Naive thymus-derived CD8-positive, alpha-beta T cell (primary cell): Measurements from ENCODE around the gene TET1. TPM values are rescaled to one million over a fixed set of nuclear protein-coding genes. Genes with fewer than 3 reads are reported as not detected.
"Not testable (repeated sequence)": the region's sequence is repeated elsewhere in the genome, so short reads cannot be mapped to it uniquely, and the experiment has no call there.

ENCODE experiments used
- ATAC-seq, 2 donors: fragments of 150-1000 bp; cut with Tn5 transposase in 1 of 2; sonication (Bioruptor Pico), chemical (Tn5 transposase) in 1 of 2; 1 replicate in 1 of 2; 2 replicates in 1 of 2; pipeline ENCODE4 v1.10.0; 2021; ENCODE audit warnings: mild to moderate bottlenecking in 2 of 2, moderate library complexity in 2 of 2
- POLR2A ChIA-PET: fragments of 350-600 bp; sonication (Branson Sonifier 250); formaldehyde crosslinking; loops from one replicate; lab custom pipeline; 2021; ENCODE audit warnings: antibody characterized with exemption; lab: Charles Lee
- DNase-seq, 10 donors: peaks; one replicate each; pipeline versions ENCODE4 v3.0.0 to v3.0.0-alpha.2; 2020 to 2022
- H3K27ac Mint-ChIP-seq, 10 donors: one replicate each; pipeline ENCODE4 v1.8.0; 2020 to 2022; ENCODE audit warnings: mild to moderate bottlenecking in 10 of 10, mixed read lengths in 10 of 10, moderate library complexity in 4 of 10, inconsistent platforms in 1 of 10
- H3K27me3 Mint-ChIP-seq, 5 donors: one replicate each; pipeline ENCODE4 v1.8.0; 2021 to 2022; ENCODE audit warnings: mixed read lengths in 5 of 5
- H3K36me3 Mint-ChIP-seq, 3 donors: one replicate each; pipeline ENCODE4 v1.8.0; 2020 to 2022; ENCODE audit warnings: mixed read lengths in 3 of 3, mild to moderate bottlenecking in 2 of 3, inconsistent platforms in 1 of 3
- H3K4me1 Mint-ChIP-seq, 4 donors: one replicate each; pipeline ENCODE4 v1.8.0; 2021 to 2022; ENCODE audit warnings: mixed read lengths in 4 of 4
- H3K4me3 Mint-ChIP-seq, 10 donors: one replicate each; pipeline ENCODE4 v1.8.0; 2020 to 2022; ENCODE audit warnings: mild to moderate bottlenecking in 10 of 10, mixed read lengths in 10 of 10, moderate library complexity in 6 of 10, inconsistent platforms in 1 of 10
- H3K9me3 Mint-ChIP-seq, 9 donors: one replicate each; pipeline ENCODE4 v1.8.0; 2020 to 2022; ENCODE audit warnings: mixed read lengths in 9 of 9, mild to moderate bottlenecking in 3 of 9, inconsistent platforms in 1 of 9, moderate library complexity in 1 of 9
- polyA plus RNA-seq, 3 donors: library from polyadenylated mRNA; unstranded; fragments of 300-500 nt; fragmentation: Illumina TruSeq; gene quantifications; one replicate each; pipeline ENCODE4 v1.2.3, GENCODE V29; 2021
- total RNA-seq, 8 experiments: library from RNA in 2 of 8; stranded (reverse) in 2 of 8; gene quantifications; one replicate each; pipeline ENCODE4 v1.2.3 and lab custom pipeline; 2021 to 2026

Gene TET1
- total and polyA plus RNA-seq, 5 experiments from 2014 or later = 1.5 to 3.2 (median 2.0) TPM

DNA sequence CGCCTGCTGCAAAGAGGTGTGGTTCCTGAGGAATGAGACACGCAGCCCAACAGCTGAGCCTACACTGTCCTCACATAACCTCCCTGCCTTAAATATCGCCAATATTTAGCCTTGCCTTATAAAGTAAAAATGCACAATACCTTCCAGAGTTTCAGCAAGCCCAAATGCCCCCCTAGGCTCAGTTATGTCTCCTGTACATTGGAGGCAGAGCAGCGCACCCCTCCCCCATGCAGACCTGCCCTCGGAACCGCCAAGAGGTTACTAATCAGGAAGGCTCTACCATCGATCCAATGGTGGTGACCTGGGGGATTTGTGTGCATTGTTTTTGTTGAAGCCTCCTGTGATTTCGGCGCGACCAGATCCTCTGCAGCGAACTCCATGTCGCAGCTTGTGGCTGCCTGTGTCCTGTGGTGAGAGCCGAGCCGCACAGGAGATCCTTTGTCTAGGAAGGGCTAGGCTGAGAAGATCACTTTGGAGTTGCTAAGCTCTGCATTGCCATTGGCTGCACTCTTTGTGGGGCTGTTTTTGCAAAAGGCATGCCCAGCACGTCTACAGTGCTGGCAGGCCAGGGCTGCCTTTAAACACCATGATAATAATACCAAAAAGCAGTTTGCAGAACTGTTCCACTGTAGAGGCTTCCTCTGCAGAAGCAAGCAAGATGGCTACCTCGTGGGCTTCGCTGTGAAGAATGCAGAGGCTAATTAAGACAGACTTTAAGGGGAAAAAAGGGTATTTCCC, 40.1 kb downstream of the TET1 start:
- Mint-ChIP-seq H3K4me3 (peak overlapping the region; percentile 86 to 95 (median 94)), H3K4me1 (peaks cover 23 to 51% (median 41%) of the 10 kb centered on the region in 4 donors)
- peak; percentile 27 to 74 (median 48) for DNase-seq

GRCh38 chr10:68601501-68602265, 41.5 kb downstream of the TET1 start:
- DNase-seq = no peak
- Mint-ChIP-seq H3K36me3 (peaks cover 0 to 23% (median 21%) of the 10 kb centered on the region in 3 donors), H3K27me3 (no peaks in the 10 kb centered on the region), H3K4me1 (peaks cover 23 to 51% (median 41%) of the 10 kb centered on the region in 4 donors), H3K27ac (peak overlapping the region in 8 of 10 donors; percentile 18 to 93 (median 66)), H3K4me3 (peak overlapping the region; percentile 86 to 95 (median 94)), H3K9me3 (no peaks in the 10 kb centered on the region)
- POLR2A ChIA-PET = interaction anchor here (0.5 to 0.9 kb wide), 4 partner anchors 9 to 114 kb away, joined by 3 to 6 read pairs (median 4); no protein-coding TSS in a partner anchor
- no peak for ATAC-seq

More for the DNA sequence above, 40.1 kb downstream of the TET1 start:
- POLR2A ChIA-PET = interaction anchor here (0.5 to 1.4 kb wide), 11 partner anchors 9 to 268 kb away, joined by 3 to 4 read pairs (median 3); partner anchors contain the start of genes CCAR1, HNRNPH3 and TET1
- no peaks in the 10 kb centered on the region for H3K27me3 Mint-ChIP-seq
- peak overlapping the region; percentile 84 to 95 (median 92) for H3K27ac Mint-ChIP-seq
- ATAC-seq = peak; percentile 94 to 95
- H3K9me3 Mint-ChIP-seq = no peaks in the 10 kb centered on the region
- H3K36me3 Mint-ChIP-seq = peaks cover 0 to 20% (median 18%) of the 10 kb centered on the region in 3 donors

DNA sequence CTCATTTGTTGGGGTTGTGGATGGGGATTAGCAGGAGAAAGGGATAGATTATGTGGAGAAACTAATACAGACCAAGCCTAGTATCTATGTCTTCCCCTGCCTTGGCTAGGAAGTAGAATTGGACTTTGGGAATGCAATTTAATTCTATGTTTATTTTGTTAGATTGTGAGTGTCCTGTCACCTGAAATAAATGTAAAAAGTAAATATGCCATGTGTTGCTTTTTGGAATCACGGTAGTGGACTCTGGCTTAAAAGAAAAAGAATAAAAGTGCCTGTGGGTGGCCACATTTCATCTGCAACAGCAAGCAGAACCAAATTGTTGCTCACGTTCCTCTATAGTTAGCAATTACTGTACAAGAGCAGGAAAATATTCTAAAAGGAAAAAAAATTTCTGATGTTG, 42.3 kb downstream of the TET1 start:
- Mint-ChIP-seq H3K4me1 (peaks cover 23 to 51% (median 41%) of the 10 kb centered on the region in 4 donors), H3K9me3 (no peaks in the 10 kb centered on the region), H3K27ac (peak overlapping the region in 3 of 10 donors; percentile 35 to 93 (median 46)), H3K4me3 (peak overlapping the region in 9 of 10 donors; percentile 43 to 95 (median 60)), H3K36me3 (peaks cover 0 to 23% (median 21%) of the 10 kb centered on the region in 3 donors), H3K27me3 (no peaks in the 10 kb centered on the region)
- ATAC-seq (no peak), DNase-seq (no peak)
- POLR2A ChIA-PET = no interaction called here

DNA sequence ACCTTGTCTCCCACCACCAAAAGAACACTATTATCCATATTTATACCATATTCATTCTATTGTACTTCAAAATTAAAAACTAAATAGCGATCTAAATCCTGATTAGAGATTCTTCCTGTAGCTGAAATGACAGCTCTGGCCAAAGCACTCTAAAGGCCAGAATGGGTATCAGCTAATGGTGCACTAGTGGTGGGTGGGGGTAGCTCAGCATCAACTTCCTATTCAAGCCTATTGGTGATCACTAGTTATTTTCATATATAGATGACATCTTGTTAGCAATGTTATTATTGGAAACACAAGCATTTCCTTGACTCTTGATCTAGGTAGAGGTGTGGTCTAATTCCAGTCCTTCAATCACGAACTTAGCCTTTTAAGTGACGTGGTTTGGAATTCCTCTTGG, 43.6 kb downstream of the TET1 start:
- Mint-ChIP-seq H3K36me3 (peaks cover 0 to 23% (median 22%) of the 10 kb centered on the region in 3 donors), H3K9me3 (no peaks in the 10 kb centered on the region), H3K27me3 (no peaks in the 10 kb centered on the region), H3K4me3 (no peak overlapping the region), H3K4me1 (peaks cover 23 to 51% (median 40%) of the 10 kb centered on the region in 4 donors), H3K27ac (peak overlapping the region in 1 of 10 donors; percentile 20)
- no peak for DNase-seq
- POLR2A ChIA-PET = interaction anchor here (0.6 kb wide), 1 partner anchor 18 kb away, joined by 3 read pairs; no protein-coding TSS in a partner anchor
- no peak for ATAC-seq

DNA sequence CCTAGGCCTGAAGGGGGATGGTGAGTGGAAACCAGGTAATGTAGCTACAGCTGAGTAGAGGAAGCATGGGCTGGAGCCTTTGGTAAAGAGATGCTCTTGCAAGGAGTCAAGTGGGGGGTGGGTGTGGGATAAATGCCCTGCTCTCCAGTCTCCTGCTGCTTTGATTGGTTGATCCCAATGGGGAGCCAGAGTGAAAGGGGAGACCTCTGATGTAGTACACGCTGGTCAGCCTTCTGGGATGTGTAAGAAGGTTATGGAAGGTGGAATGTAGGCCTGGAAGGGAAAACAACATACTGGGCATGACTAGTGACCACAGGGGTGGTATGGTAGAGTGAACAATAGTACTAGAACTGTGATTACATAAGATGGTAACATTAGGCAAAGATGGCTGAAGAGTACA, 44.3 kb downstream of the TET1 start:
- no peak overlapping the region for H3K4me3 Mint-ChIP-seq
- no peak for DNase-seq
- H3K36me3 Mint-ChIP-seq = peaks cover 0 to 24% (median 23%) of the 10 kb centered on the region in 3 donors
- no peaks in the 10 kb centered on the region for H3K27me3 Mint-ChIP-seq
- H3K9me3 Mint-ChIP-seq = no peaks in the 10 kb centered on the region
- peaks cover 23 to 49% (median 40%) of the 10 kb centered on the region in 4 donors for H3K4me1 Mint-ChIP-seq
- no peak for ATAC-seq
- H3K27ac Mint-ChIP-seq = no peak overlapping the region
- POLR2A ChIA-PET = interaction anchor here (0.6 kb wide), 1 partner anchor 18 kb away, joined by 3 read pairs; no protein-coding TSS in a partner anchor

DNA sequence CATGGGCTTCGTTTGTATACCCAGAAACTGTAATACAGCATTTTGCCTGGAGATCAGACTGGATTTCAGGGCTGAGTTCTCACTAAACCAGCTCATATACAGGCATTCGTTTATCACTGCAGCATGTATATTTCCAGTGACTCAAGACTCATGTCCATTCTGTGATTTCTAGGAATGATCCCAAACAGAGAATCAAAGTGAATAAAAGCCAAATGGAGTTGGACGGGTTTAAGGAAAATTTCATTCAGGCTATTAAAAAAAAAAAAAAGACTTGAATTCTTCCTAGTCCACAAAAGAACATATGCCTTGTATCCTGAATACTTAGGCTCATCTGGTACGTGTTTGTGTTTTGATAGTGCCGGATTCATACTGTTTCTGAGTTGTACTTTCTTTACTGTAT, 46.8 kb downstream of the TET1 start:
- Mint-ChIP-seq H3K9me3 (no peaks in the 10 kb centered on the region), H3K27me3 (no peaks in the 10 kb centered on the region), H3K36me3 (peaks cover 0 to 24% (median 23%) of the 10 kb centered on the region in 3 donors), H3K4me3 (no peak overlapping the region), H3K4me1 (peaks cover 13 to 27% (median 18%) of the 10 kb centered on the region in 4 donors), H3K27ac (no peak overlapping the region)
- ATAC-seq (no peak), DNase-seq (no peak)
- POLR2A ChIA-PET = interaction anchor here (0.7 kb wide), 1 partner anchor 735 kb away, joined by 3 read pairs; no protein-coding TSS in a partner anchor

DNA sequence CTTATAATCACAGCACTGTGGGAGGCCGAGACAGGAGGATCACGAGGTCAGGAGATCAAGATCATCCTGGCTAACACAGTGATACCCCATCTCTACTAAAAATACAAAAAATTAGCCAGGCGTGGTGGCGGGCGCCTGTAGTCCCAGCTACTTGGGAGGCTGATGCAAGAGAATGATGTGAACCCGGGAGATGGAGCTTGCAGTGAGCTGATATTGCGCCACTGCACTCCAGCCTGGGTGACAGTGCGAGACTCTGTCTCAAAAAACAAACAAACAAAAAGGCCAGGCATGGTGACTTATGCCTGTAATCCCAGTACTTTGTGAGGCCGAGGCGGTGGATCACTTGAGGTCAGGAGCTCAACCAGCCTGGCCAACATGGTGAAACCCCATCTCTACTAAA, 49.9 kb downstream of the TET1 start:
- POLR2A ChIA-PET = interaction anchor here (1.0 kb wide), 1 partner anchor 9 kb away, joined by 4 read pairs; no protein-coding TSS in a partner anchor

GRCh38 chr10:68611227-68611626, 51.1 kb downstream of the TET1 start:
- ATAC-seq = no peak
- H3K27me3 Mint-ChIP-seq = no peaks in the 10 kb centered on the region
- H3K36me3 Mint-ChIP-seq = peaks cover 0 to 8% (median 4%) of the 10 kb centered on the region in 3 donors
- peaks cover 0 to 2% (median 0%) of the 10 kb centered on the region in 4 donors for H3K4me1 Mint-ChIP-seq
- POLR2A ChIA-PET = interaction anchor here (1.0 kb wide), 1 partner anchor 11 kb away, joined by 4 read pairs; no protein-coding TSS in a partner anchor
- H3K27ac Mint-ChIP-seq = peak overlapping the region in 1 of 10 donors; percentile 31
- no peaks in the 10 kb centered on the region for H3K9me3 Mint-ChIP-seq
- no peak overlapping the region for H3K4me3 Mint-ChIP-seq
- no peak for DNase-seq

More for the DNA sequence above, 49.9 kb downstream of the TET1 start:
- not testable (repeated sequence) for H3K9me3 Mint-ChIP-seq, H3K4me3 Mint-ChIP-seq, H3K4me1 Mint-ChIP-seq, DNase-seq, ATAC-seq, H3K27me3 Mint-ChIP-seq, H3K27ac Mint-ChIP-seq
- peaks cover 0 to 11% (median 4%) of the 10 kb centered on the region in 3 donors for H3K36me3 Mint-ChIP-seq

GRCh38 chr10:68613974-68614373, 53.8 kb downstream of the TET1 start:
- not testable (repeated sequence) for H3K4me1 Mint-ChIP-seq, H3K36me3 Mint-ChIP-seq, H3K9me3 Mint-ChIP-seq, ATAC-seq, H3K4me3 Mint-ChIP-seq, DNase-seq, H3K27me3 Mint-ChIP-seq, H3K27ac Mint-ChIP-seq
- POLR2A ChIA-PET = interaction anchor here (0.7 kb wide), 1 partner anchor 443 kb away, joined by 4 read pairs; no protein-coding TSS in a partner anchor

GRCh38 chr10:68617691-68618090, 57.6 kb downstream of the TET1 start:
- ATAC-seq, H3K4me3 Mint-ChIP-seq, H3K27me3 Mint-ChIP-seq, H3K36me3 Mint-ChIP-seq, H3K9me3 Mint-ChIP-seq, H3K27ac Mint-ChIP-seq, POLR2A ChIA-PET, DNase-seq: not testable (repeated sequence)
- H3K4me1 Mint-ChIP-seq = peaks cover 2 to 10% (median 8%) of the 10 kb centered on the region in 4 donors

DNA sequence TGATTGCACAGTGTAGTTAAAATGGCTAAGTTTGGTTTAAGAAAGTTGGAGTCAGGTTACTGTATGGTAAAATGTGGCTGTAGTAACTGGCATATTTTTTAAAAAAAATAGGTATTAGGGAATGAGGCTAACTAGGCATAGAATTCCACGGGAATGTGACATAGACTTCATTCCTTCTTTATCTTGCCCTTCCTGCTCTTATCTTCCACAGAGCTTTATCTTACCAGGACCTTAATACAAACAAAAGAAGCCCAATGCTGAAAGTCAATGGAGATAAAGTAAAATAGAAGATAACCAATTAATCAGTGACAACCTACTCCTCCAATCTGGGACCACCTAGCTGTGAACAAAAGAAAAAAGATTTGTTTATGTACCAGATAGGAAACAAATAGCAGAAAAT, 58.1 kb downstream of the TET1 start:
- no peak overlapping the region for H3K27ac Mint-ChIP-seq
- POLR2A ChIA-PET = no interaction called here
- ATAC-seq = no peak
- no peak for DNase-seq
- H3K4me1 Mint-ChIP-seq = peaks cover 2 to 12% (median 9%) of the 10 kb centered on the region in 4 donors
- peaks cover 0 to 5% (median 3%) of the 10 kb centered on the region in 3 donors for H3K36me3 Mint-ChIP-seq
- H3K4me3 Mint-ChIP-seq = no peak overlapping the region
- no peaks in the 10 kb centered on the region for H3K27me3 Mint-ChIP-seq
- no peaks in the 10 kb centered on the region for H3K9me3 Mint-ChIP-seq

DNA sequence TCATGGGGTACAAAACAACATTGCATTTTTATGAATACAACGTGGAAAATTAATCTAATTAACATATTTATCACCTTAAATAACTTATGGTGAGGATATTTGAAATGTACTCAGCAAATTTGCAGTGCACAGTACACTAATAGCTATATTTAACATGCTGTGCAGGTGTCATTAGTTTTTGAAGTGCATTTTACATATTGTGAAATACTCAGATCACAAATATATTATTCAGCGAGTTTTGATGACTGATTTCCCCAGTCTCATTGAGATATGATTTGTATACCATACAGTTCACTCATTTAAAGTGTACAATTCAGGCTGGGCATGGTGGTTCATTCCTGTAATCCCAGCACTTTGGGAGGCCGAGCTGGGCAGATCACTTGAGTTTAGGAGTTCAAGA, 59.5 kb downstream of the TET1 start:
- peaks cover 2 to 15% (median 11%) of the 10 kb centered on the region in 4 donors for H3K4me1 Mint-ChIP-seq
- no peak for ATAC-seq
- H3K4me3 Mint-ChIP-seq = no peak overlapping the region
- H3K27me3 Mint-ChIP-seq = no peaks in the 10 kb centered on the region
- POLR2A ChIA-PET = no interaction called here
- peaks cover 0 to 3% (median 3%) of the 10 kb centered on the region in 3 donors for H3K36me3 Mint-ChIP-seq
- no peak for DNase-seq
- no peak overlapping the region for H3K27ac Mint-ChIP-seq
- H3K9me3 Mint-ChIP-seq = no peaks in the 10 kb centered on the region
